Esophagus mucosa (tissue), 1 donor: Measurements from ENCODE around the gene DGKB. TPM values are rescaled to one million over a fixed set of nuclear protein-coding genes. Genes with fewer than 3 reads are reported as not detected.

Source experiments
- ATAC-seq: fragments of 200-7000 bp; cut with Tn5 transposase; one replicate; pipeline ENCODE4 v1.9.1; 2020
- total RNA-seq: library from RNA; stranded (reverse); gene quantifications from one replicate; pipeline ENCODE4 v1.2.4, GENCODE V29; 2023
- donor health status: DM: yes; HTN: yes; CAD: no.

DGKB gene
- total RNA-seq, 1 donor from 2014 or later: 0.08 TPM

DNA sequence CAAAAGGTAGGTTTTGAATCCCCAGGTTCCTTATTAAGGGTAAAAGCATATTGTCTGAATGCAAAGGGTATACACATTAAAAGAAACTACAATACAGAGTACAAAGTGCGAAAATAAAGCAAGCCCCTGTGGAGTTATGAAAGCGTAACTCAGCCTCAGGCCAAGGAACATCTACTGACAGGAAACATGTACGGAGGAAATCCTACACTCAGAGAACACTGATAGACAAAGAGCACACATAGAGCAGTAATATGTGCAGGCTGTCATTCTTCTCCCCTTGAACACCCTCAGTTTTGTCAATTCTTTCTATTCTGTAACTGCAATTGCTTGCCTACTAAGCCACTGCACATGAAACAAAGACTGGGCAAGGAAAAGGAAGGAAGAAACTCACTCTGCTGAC is 150.2 kb downstream of the DGKB start:
- no peak for ATAC-seq

- ATAC-seq: no peak
Observed at GRCh38 chr7:14751461-14751860, 151.1 kb downstream of the DGKB start.

GRCh38 chr7:14748461-14748860 is 154.1 kb downstream of the DGKB start:
- no peak for ATAC-seq

- no peak for ATAC-seq
Observed at GRCh38 chr7:14747701-14748100, 154.8 kb downstream of the DGKB start.

- no peak for ATAC-seq
Observed at GRCh38 chr7:14745076-14745475, 157.5 kb downstream of the DGKB start.

- no peak for ATAC-seq
Observed at GRCh38 chr7:14740606-14741005, 161.9 kb downstream of the DGKB start.

DNA sequence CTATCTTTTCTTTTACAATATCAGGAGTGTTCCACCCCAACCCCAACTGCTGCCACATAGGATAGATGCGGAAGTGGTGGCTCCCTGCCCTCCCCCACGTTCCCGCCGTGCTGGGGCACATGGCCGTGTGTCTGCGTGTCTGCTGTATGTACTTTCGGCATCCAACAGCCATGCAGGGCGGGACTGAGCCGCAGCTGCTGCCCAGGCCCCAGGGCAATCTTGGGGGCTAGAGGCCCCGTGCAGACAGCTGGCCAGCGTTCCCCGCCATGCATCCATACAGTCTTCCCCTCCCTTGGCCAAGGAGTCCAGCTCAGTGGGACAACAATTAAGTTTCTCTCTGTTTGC is 162.7 kb downstream of the DGKB start:
- ATAC-seq: no peak

DNA sequence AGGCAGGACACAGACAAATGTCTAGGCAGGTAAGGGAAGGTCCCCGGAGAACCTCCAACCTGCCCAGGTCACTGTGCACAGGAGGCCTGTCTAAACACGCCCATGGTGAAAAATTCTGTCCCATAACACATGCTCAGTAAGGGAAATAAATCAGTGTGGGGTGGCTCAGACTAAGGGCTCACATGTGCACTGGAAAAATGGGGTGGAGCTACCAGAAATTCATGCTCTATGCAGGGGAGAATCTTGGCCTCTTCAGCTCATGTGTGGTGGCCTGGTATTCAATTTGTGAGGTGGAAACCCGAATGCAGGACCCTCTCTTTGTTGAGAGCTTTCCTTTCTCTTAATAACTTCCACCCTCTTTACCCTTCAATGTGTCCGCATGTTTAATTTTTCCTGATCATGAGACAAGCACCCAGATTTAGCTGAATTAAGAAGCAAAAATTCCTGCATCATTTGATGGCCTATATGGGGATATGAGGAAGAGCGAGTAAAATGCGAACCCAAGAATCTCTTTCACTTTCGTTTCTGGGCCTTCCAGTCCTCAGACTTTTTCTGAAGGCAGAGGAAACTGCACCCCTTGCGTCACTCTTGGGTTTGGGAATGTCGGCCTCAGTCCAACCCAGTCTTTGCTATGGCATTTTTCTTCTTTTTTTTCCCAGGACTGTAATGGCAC is 163.2 kb downstream of the DGKB start:
- ATAC-seq: no peak

DNA sequence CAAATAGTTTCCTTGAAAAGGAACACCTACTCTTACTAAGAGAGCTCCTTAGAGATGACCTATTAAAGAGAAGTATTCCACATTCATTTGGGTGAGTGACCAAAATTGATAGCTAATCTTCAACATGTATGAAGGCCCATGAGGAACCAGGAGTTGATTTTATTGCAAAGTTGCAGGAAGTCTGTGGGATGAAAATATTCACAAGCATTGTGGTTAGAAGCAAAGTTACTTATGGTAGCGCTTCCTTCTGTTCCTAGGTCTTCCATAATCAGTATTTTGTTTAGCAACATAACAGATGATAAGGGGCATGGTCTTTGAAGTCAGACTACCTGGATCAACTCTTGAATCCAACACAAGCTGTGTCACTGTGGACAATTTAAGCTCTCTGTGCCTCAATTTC is 164.5 kb downstream of the DGKB start:
- ATAC-seq: no peak

DNA sequence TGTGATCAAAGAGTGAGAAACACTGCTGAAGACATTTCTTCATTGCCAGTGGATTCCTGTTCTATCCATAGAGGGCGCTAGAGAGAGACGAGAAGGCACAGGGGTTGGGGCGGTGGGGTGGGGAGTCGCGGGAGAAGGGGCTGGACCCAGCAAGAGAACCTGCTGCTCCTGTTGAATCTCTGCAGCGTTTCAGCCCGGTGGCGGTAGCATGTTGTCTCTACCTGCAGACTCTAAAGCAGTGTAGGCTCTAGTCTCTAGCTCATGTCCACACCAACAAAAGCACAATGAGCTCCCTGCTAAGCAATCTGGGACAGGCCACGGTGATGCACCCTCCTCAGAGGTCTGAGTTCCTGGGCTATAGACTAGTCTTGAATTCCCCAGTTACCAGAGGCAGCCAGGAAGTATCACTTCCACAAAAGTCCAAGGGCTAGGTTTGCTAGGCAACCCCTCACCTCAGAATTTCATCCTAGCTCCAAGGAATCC is 167.7 kb downstream of the DGKB start:
- no peak for ATAC-seq

- ATAC-seq: no peak
Observed at GRCh38 chr7:14720785-14721184, 181.8 kb downstream of the DGKB start.

DNA sequence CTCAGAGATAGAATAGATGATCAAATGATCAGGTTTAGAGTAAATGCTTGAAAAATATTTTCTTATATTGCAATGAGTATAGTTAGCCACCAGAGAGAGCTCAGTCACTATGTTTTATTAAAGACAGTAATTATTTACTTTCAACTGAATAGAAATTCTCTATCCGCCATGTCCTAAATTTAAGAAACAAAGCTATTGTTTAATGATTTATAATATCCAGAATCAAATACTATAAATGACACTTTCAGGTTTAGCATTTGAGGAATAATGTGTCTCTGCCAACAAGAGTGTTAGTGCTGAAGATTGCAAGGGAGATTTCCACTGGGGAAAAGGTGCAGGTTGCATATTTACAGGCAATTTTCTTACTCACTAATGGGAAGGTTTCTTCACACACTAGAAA is 184.7 kb downstream of the DGKB start:
- no peak for ATAC-seq

GRCh38 chr7:14717169-14717568 is 185.4 kb downstream of the DGKB start:
- no peak for ATAC-seq

GRCh38 chr7:14714161-14714728 is 188.3 kb downstream of the DGKB start:
- no peak for ATAC-seq

DNA sequence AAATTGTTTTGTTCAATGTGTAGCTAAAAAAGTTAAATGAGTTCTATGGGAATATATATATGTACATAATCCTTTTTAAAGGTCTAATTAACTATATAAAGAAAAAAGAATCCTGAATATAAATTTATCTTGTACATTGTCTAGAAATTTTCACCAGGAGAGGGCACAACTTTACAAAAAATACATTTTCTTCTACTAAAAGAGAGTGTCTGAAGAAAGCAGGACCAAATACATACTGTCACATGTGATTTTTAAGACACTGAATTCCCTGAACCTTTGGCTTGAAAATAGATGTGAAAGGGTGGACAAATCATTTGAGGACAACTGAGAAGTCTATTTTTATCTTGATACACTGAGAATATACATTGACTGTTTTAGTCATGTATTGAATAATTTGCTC is 204.3 kb downstream of the DGKB start:
- no peak for ATAC-seq

- no peak for ATAC-seq
Observed at GRCh38 chr7:14697684-14698083, 204.9 kb downstream of the DGKB start.

GRCh38 chr7:14691597-14692203 is 210.9 kb downstream of the DGKB start:
- no peak for ATAC-seq

DNA sequence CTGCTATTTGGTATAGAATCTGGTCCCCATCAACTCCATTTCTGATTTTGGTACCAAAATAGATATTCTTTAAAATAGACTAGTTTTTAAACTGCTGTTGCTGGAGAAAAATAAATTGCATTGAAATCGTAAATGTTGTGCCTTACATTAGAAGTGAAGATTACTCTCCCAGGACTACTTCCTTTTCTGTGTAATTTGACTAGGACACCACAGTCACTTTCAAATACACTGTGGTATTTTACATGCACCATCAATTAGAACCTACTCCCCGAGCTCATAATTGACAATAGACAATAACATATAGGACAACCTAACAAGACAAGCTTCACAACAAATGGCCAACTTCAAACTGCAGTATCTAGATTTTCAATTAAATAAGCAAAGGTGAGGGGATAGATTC is 211.5 kb downstream of the DGKB start:
- no peak for ATAC-seq

DNA sequence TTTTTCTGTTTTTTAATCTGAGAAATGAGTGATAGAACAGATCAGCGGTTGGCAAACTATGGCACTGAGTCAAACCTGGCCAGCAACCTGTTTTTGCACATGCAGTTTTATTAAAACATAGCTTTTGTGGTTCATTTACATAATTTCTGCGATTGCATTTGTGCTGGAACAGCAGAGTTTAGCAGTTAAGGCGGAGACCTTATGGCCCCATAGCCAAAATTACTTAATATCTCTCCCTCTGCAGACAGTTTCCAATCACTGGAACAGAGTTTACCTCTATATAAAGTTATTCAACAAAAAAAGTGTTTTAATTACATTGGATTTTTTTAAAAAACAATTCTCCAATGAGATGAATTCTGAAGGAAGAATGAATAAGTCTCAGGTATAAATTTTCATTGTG is 212.1 kb downstream of the DGKB start:
- ATAC-seq: no peak

GRCh38 chr7:14690075-14690474 is 212.5 kb downstream of the DGKB start:
- ATAC-seq: no peak

DNA sequence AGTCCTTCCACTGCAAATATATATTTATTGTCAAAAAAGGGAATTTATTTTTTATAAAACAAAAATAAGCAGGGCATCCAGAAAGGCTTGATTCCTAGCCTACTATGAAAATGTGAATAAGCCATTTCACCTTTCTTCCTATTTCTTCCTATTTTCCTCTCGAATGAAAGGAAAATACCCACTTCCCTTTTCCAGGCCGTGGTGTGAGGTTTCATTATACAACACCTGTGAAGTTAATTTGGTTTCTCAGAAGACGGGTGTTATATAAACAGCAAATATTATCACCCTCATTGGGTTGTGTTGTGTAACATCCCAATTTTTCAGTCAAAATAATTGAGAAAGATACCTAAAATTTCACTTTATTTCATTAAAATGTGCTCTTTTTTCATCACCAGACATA is 214.3 kb downstream of the DGKB start:
- ATAC-seq: no peak

- ATAC-seq: no peak
Observed at GRCh38 chr7:14687777-14688176, 214.8 kb downstream of the DGKB start.

DNA sequence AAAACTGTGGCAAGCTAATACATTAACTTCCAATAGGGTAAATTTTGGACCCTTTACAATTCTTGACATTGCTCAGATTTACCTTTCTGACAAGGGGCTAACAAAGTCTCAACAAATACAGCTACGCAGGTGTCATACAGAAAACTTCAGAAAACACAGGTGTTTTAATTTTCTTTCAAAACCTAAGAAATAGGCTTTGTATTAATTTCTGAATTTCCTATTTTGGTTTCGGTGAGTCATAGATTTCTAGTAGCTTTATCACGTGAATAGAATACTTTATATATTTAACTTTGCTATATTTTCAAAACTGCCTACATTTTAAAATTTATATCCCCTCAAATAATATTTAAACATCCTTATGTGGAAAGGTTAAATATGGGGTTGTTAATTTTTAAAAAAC is 215.3 kb downstream of the DGKB start:
- no peak for ATAC-seq

- no peak for ATAC-seq
Observed at GRCh38 chr7:14685167-14685566, 217.4 kb downstream of the DGKB start.
